Ammon's horn (tissue), 1 donor: ENCODE results near the gene MTCL1.

Source experiments
- DNase-seq: peaks from one replicate; pipeline ENCODE4 v3.0.0-alpha.2; 2016; ENCODE audit warnings: low spot score

The MTCL1 gene

DNA sequence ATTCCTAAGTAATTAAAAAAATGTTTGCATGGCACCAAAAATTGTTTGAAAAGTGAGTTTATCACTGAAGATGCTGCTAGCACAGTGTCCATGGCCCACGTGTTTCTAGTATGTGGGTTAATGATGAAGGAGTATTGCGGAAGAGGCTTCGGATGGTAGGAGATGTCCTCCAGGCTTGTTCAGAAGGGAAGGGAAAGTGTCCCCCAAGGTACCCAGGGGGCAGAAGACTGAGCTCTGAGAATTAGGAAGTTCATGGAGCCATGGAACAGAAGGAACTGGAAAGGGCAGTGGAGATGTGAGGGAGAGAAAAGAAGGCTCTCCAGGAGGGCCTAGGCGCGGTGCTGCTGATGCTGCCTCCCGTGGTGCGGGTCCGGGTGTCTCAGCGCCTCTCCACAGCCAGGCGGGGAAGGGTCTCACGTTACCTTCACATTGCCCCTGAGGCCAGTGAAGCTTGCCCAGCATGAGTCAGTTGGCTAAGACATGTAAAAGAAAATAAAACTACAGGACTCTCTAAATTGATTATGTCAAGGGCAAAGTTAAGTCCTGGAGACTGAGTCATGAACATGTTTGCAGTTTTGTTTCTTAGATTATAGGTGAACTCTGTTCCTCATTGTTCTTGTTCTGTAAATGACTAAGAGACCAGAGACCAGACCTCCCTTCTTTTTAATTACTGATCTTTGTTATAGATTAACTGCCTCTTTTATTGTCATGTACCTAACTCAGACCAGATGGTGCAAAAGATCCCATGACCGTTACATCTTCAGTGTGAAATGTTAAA is 89.0 kb downstream of the MTCL1 start:
- DNase-seq: no peak

DNA sequence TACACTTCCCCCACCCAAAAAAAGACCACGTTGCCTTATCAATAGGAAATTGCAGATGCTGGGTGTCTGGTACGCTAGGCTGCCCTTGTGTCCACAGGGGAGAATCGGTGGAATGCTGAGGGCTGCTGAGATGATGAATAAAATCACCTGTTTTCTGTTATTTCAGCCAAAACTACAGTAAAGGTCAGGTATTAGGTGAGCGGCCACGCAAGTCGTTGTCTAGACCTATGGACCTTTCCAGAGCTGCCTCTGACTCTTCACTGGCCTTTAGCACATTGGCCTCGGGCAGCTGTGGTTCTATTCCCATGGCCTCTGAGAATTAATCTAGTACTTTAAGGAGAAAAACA is 89.6 kb downstream of the MTCL1 start:
- DNase-seq: no peak

DNA sequence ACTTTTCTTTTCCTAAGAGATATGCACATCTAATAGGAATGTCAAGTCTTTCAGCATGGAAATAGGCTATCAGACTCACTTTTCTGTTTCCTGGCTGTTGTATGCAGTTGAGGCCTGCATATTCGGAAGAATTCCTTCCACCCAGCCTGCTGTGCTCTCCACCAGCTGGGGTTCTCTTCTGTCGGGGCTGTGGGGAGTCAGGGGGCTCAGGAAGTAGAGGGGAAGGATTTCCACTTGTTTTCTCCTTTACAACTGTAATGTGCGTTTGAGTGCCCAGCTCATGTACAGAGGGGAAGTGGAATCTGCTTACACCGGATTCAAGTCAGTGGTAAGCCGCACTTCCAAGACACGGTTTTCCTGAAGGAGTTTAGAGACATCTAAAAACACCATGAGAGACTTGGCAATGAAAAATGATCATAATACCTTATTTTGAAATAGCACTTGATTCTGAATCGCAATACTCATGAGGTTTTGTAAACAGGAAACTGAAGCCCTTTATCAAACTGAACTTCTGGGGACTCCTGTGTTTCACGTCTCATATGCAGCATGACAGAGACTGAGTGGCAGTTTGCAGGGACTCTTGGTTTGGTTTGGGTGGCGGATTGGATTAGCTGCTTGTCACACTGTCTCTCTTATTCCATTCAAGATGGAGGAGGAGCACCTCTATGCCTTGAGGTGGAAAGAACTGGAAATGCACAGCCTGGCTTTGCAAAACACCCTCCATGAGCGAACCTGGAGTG is 90.4 kb downstream of the MTCL1 start:
- no peak for DNase-seq

DNA sequence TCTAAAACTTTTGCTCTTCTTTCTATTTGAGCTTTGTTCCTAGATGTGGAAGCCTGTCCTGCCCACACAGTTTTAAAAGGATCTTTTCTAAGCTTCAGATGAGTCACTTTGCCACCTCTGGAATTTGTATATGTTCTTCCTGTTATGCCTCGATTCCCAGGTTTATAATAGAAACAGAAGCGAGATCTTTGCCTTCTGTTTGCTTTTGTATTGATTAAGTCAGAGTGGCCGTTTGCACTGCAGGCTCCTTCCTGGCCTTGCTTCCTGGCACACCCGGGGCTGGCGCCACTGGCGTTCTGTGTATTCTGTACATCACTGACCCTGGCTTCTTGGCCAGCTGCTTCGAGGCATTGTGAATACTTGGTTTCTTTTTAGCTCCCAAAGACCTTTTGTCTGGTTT is 91.8 kb downstream of the MTCL1 start:
- DNase-seq: no peak

DNA sequence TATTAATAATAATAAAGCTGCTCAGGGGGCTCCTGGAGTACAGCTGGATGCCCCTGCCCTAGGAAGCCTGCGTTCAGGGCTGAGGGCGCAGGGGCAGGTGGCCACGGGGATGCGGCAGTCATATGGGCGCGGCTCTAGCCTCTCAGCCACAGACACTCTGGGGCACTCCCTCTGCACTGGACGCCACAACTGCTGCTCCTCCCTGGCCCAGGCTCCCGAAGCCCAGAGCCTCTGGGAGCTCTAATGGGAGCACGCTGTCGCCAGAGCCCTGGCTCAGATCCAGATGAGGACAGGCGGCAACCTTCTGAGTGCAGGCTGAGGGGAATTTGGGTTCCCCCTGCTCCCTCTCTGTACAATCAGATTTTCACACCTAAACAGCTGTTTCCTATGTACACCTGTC is 93.6 kb downstream of the MTCL1 start:
- no peak for DNase-seq

DNA sequence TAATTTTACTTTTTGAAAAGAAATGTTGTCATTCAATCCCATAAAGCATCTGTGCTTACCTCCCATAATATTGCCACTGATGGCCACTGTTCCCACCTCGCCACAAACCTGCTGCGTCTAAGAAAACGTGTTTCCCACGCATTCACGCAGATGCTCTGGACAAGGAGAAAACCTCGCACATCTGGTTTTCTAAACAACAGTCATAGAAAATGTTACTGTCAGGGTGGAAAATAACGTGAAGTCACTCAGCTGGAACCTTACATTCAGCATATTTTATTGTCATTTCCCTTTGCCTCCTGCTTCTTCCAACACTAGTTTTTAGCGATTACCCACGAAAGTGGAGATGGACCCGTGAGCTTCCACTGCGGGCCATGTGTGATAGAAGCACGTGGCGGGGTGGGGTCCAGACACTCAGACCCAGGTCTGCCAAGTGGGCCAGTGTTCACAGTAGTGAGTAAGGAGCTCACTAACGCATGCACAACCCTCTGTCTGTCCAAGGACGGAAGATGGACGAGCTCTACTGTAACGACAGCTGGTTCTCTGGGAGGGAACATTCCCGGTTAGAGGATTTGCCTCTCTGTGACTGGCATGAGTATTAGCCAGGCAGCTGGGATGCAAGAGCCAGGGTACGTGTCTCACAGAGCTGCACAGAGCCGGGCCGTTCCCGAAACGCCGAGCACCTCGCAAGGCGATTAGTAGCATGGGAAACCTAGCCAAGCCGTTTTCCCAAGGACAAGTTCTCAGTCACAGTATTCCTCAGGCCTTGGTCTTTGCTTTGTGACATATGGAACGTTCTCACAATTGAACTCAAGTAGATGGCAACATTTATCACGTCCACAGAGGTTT is 94.5 kb downstream of the MTCL1 start:
- DNase-seq: no peak

DNA sequence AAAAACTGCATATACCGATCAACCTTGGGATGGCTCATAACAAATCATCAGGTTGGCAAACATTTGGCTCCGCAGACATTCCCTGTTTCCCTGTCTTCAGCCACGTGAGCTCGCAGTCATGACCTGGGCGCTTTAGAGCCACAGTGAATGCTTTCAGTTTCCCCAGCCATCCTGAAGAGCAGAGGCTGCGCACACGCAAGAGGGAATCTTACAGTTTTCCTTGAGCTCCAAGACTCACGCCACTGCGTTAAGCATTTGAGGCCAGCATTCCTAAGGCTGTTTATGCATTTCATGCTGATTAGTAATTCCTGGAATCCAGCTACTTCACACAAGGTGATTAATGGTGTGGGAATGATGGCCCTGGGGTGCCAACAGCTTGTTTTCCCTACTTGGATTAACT is 95.1 kb downstream of the MTCL1 start:
- DNase-seq: no peak

DNA sequence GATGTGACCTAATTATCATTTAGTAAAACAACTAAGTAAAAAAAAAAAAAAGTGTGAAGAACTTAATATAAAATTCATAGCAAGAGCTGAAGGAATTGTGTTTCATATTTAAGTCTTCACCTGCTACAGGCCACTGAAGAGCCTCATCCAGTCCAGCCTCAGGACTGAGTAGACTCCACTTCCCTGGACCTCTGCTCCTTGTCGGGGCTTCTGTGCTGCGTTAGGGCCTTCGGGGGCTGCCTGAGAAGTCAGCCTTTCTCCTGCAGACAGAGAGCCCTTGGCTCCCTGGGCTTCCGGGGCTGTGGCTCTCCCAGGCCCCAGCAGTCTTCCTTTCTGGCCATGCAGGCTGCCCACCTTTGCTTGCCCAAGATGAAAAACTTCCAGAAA is 95.5 kb downstream of the MTCL1 start:
- no peak for DNase-seq

DNA sequence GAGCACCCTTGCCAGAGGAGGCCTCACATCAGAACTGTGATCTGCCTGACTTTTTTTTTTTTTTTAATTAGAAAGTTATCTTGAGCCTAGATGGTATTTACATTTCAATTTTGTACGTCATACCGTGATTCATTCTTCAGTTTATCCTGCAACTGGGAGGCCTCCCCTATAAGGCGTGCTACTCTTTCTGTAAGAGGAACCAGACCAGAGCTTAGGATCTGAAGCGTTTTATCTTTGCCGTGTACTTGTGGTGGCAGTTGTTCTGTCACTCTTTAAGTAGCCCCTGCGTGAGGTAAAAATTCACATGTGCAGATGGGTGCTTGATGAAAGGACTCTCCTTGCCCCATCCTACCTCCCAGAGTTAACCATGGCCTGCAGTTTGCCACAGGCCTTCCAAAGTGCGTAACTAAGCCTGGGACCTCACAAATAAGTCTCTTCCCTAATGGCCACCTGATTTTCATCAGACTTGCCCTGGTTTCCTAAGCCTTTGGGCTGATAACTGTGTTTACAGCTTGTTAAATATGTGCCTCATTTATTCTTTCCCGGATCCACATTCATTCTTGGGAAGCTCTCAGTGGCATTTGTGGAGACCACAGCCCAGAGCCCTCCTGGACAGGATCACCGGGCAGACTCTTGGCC is 96.0 kb downstream of the MTCL1 start:
- DNase-seq: no peak

DNA sequence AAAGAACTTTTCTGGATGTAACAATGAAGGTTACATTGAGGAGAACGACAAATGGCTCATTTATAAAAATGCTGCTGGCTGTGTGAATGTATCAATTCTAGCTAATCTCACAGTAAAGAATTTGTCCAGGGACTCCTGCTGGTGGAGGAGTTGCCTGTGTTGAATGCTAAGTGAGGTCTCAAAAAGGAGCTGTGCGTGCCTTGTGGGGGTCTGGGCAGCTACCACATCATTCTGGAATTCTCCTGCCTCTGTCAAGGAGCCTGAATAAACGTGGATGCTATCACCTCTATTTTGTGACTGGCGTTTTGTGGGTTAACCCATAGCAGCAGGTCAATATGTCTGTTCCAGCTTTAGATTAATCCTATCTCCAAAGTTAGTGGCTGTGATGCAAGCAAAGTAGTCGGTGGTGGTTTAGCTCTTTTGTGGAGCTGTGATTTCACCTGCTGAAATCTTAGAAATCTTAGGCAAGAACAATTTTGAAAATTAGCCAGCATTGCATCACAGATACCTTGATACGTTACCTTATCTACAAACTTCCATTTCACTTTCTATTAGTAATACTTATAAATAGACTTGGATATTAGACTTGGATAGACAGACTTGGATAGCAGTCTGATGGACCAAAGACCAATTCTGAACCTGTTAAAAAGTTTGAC is 96.8 kb downstream of the MTCL1 start:
- DNase-seq: no peak

DNA sequence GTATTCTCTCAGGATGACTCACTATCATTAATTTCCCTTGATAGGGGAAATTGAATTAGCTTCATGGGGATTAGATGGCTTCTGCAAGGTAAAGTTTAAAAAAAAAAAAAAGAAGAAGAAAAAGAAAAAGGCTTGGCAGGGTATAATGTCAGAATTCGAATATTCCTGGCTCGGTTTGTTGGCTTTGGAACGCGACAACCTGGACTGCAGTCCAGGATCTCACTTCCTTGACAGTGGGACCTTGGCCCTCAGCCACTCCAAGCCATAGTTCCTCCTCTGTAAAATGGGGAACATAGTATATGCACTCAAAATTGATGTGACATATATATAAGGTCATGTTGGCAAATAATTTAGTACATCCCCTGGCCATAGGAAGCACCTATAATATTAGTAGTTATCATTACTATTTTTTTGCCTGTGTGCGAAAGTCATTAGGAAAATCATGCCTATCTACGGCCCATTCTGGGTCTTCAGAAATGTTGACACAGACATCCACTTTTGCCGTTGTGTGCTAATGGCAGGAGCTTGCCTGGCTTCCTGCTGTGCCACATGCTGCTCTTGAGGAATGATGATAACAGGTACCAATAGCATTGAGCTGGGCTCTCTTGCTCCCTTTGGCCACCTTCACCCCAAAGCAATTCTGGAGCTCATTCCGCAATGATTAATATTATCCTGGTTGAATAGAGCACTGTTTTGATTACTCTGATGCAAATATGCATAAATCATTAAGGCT is 97.9 kb downstream of the MTCL1 start:
- no peak for DNase-seq

DNA sequence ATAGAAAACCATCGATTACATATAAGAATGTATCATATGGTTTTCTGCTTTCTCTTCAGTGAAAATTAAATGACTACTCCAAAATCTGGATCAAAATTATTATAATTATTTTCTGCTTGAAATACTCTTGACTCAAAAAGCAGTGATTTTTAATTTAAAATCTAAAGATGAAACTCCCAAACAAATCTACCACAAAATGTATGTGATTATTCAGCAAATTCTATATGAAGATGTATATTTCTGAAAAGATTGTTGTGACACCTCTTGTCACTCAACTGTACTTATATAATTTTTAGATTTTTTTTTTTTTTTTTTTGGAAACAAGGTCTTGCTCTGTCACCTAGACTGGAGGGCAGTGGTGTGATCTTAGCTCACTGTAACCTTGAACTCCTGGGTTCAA is 98.6 kb downstream of the MTCL1 start:
- no peak for DNase-seq

DNA sequence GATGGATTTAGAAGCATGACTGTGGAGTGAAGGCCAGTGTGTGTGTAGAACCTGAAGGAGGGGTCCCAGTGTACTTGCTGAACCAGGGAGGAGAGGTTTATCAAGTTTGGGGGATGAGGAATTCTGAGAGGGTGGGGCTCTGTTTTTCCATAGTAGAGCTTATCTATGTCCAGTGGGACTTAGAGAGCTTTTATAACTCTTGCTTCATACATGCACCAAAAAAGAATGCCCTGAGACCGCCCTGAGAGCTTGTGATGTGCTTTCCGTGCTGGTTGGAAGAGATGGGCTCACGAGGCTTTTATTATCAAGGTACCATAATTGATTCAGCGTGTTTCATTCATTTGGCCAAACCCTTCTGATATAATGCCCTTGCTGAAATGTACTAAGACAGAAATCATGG is 100.2 kb downstream of the MTCL1 start:
- DNase-seq: no peak

DNA sequence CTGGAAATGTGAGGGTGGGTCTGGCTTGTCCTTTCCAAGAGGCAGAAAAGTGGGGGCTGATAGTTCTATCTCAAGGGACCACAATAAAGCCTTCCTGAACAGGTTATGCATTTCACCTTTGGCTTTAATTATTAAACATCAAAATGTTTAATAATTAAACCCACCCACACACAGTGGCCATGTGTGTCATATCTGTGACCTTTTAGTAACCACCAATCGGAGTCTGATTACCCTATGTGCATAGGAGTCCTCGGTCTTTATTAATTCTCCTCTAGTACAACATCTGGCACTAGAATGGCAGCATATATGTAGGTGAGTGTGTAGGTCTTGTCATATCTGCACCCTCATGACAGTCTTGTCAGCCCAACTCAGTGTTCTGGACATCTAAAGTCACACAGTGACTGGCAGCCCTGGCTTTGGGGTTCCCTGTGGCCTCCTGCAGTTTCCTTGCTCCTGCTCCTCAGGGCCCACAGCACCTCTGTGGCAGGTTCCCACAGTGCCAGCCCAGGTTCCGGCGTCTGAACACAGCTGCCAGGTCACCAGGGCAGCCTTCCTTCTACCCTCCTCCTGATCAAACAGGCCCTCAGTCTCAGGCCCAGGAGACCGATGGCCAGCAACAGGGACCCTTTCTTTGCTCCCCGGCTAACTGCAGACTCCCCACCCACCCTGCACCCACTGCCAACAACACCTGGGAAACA is 100.9 kb downstream of the MTCL1 start:
- DNase-seq: no peak

DNA sequence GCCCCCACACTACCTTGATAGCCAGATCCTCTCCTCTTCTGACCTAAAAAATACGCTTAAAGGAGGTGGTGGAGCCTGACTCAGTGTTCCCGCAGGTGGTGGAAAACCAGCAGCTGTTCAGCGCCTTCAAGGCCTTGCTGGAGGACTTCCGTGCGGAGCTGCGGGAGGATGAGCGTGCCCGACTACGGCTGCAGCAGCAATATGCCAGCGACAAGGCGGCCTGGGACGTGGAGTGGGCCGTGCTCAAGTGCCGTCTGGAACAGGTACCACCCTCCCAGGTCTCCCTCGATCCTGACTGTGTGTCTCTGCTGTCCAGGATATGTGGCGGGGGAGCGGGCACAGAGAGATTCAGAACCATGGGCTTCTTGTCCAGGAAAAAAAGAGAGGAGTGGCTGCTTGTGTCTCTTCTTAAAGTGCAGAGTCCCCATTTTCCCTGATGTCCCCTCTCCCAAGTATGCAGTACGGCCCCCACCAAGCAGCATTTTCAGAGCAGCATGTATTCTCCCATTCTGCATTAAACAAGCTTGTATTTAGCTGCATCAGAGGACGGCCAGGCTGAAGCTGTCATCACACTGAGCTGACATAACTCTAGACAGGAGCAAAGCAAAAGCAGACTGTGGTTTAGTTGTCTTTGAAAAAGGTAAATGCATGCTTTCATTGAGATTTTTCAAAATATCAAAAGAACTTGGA is 101.6 kb downstream of the MTCL1 start:
- DNase-seq: no peak

DNA sequence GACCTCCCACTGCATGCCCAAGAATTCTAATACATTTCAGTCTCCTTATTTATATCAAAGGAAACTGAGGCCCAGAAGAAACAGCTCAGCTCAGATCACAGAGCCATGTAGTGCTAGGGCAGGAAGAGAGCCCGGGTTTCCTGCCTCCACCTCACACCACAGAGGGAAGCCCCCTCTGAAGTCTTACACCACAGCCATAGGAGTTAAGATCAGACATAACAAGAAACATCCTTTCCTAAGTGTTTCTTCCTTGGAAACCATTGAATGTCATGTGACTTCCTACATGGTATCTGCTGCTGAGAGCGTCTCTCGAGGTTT is 102.1 kb downstream of the MTCL1 start:
- no peak for DNase-seq

DNA sequence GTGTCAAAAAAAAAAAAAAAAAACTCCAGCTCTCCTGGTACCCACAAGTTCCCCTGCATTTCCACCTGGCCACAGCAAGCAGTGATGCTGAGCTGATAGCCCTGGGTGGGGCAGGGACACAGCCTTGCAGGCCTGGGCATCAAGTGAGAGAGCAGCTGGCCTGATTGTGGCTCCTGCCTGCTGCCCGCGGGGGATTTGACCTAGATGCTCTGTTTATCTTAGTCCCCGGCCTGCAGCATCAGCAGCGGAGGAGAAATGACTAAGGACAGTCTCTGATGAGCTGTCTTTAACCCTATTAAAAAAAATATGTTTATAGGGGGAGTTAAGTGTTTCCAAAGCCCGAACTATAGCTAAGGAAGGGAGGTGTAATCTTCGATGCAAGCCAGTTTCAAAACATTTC is 102.6 kb downstream of the MTCL1 start:
- no peak for DNase-seq

DNA sequence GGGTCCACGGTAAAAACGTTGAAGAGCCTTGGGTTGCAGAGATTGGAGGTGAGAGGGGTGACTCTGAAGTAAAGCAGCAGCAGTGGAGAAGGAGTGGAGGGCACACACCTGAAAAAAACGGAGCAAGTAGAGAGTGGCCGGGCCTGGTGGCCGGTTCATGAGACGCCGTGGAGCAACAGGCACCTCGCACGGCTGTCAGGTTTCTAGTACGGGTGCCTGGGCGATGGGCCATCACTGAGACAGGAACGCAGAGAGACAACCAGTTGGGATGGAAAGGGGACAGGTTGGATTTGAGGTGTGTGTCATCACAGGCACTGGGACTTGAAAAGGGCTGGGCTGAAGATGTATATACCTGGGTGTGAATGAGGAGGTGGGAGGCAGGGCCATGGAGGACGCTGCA is 104.2 kb downstream of the MTCL1 start:
- no peak for DNase-seq

DNA sequence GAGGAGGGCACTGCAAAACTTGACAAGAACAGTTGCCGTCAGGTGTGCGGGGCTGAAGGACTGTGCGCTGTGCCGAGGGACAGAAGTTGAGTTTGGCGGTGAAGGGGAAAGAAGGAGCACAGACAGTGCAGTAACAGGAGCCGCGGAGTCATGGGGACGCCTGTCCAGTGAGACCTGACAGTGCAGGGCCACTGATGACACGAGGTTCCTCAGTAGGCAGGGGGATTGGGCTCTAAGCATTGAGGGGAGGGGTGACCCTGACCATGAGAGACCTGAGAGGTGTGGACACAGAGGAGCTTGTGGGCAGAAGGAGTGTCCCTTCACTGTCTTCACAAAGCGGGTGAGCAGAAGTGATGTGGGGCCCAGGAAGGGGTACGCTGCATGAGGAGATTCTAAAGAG is 104.8 kb downstream of the MTCL1 start:
- DNase-seq: no peak

DNA sequence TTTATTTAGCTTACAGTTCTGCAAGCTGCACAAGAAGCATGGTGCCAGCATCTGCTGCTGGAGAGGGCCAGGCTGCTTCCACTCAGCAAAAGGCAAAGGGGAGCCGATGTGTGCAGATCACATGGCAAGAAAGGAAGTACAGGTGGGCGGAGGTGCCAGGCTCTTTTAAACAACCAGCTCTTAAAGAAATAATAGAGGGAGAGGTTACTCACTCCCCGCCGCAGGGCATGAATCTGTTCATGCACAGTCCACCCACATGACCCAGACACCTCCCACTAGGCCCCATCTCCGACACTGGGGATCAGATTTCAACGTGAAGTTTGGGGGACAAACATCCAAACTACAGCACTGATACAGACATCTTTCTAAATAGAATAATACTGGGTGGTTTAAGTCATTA is 105.8 kb downstream of the MTCL1 start:
- no peak for DNase-seq
